Forelimb muscle (tissue), 1 donor: ENCODE data around the gene FZD7. TPM values are rescaled to one million over a fixed set of nuclear protein-coding genes. Genes with fewer than 3 reads are reported as not detected.

Experiments used
- DNase-seq: peaks from one replicate; pipeline ENCODE4 v3.0.0-alpha.2; 2013; ENCODE audit warnings: low read depth
- polyA plus RNA-seq: library from polyadenylated mRNA; unstranded; fragments of 120-200 nt; gene quantifications from one replicate; pipeline ENCODE4 v1.2.1, GENCODE V29; 2013; ENCODE audit not compliant: insufficient read length

Gene FZD7
- 24.4 TPM for polyA plus RNA-seq

DNA sequence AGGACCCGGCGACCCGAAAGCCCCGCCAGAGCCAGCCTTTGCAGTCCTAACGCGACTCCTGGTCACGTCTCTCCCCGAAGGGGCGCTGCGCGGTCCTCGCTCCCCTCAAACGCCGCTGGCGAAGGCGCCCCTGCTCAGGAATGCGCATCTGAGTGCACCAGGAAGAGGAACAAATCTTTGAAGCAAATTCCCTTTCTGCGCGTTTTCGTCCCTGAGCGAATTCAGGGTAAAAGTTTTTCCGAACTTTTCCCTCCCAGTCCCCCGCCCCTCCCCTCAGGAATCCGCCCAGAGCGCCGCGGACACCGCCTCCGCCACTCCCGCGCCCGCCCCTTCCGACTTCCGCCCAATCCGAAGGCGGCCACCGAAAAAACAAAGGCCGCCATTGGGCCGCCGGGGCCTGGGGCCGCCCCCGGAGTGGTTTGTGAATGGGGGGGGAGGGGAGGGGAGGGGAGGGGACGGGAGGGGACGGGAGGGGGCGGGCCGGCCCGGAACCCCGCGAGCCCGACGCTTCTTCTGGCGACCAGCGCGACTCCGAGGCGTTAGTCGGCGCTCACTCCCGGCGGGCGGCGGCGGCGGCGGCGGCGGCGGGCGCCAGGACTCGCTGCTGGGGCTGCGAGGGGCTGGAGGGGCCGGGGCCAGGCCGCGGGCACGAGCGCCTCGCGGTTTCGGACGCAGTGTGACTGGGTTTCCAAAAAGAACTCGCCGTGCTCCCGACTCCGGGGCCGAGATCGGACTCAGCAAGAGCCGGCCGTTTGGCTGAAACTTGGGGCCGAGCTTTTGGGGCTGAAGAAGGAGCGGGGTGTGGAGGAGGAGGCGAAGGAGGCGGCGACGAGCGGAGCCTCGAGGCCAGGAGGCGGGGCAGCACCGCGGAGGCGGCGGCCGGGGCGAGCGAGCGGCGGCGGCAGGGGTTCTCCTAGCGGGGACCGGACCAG, at the start of gene FZD7:
FZD7 (plus strand) TSS at position 539 of the 932 bp plus-strand sequence. CDS start 793 bp downstream, outside the sequence.
- no peak for DNase-seq

DNA sequence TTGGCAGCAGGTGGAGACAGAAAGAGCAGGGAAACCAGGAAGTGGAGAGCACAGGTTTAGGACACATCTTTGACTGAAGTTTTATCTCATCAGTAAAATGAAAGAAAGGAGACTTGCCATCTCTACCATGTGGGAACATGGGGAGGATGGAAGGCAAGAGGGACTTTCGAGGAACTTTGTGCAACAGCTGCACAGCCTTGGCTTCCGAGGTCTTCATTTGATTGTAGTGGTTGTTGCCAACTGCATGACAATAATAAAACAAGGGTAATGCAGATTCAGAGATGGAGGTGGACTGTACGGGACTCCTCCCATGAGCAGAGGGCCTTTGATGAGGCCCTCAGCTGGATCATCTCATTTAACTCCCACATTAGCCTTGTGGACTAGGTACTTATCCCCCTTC, 49.3 kb upstream of the FZD7 start:
- DNase-seq, result no peak

DNA sequence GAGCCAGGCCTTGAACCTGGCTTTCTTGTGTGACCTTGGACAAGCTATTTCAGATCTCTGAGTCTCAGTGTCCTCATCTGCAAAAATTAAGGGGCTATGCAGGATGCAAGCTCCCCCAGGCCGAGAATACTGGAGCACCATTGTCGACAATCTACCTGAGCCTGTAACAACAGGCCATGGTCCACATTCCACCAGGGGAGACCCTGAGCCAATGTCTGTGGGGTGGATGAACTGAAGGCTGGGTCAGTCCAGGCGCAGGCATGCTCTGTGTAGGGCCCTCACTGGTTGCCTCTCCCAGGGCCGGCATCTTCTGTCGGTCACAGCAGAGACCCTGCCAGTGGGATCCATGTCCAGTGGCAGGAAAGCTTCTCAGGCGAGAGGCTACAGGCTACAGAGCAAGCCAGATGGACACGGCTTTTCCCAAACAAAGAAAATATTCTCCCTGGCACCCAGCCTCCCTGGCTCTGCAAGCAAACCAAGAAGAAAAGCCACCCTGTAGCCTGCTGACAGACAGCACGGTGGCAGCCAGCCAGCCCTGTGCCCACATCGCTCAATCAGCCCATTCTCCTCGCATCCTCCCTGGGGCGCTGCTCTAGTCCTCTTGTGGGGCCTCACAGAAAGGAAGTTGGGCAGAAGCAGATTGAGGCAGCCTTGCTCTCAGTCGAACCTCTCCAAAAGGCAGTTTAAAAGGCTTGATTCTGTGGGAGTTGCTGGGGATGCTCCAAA, 48.7 kb upstream of the FZD7 start:
- no peak for DNase-seq

DNA sequence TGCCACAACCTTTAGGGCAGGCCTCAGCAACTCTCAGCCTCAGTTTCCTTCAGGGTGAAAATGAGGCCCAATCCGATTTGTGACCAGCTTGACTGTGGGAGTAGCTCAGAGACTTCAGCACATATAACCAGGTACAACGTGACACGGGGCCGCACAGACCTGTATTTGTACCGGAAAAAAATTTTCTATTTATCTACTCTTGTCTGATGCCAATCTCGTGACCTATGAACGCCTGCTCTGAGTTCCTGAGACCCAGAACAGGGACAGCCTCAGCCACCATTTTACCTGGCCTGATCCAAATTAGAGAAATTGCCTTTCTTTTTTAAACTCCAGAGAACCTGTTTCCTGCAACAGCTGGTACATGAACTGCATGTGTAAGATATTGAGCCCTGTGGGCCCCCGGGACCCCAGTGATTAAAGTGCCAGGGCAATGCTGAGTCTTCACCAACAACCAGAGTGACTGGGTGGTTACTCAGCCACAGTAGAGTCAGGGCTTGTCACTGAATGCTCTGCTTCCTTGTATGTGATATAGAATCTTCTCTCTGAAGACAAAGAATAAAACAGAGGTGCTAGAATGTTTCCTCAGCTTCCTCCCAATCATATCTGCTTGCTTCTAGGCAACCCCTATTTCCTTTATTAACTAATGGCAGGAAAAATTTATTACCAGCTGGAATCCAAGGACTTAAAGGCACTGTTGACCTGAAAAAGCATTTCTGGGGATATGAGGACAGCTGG, 47.8 kb upstream of the FZD7 start:
- DNase-seq, result no peak

DNA sequence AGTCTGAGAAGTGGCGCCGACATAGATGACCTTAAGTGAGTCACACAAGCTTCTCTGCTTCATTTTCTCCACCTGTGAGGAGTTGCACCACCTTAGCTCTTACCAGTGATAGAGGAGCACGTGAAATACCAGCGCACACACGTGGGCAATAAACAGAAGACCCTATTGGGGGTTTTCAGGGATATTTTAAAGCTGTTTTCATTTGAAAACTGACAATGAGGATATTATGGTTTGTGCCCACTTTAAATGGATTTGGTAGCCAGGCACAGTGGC, 47.3 kb upstream of the FZD7 start:
- no peak for DNase-seq

DNA sequence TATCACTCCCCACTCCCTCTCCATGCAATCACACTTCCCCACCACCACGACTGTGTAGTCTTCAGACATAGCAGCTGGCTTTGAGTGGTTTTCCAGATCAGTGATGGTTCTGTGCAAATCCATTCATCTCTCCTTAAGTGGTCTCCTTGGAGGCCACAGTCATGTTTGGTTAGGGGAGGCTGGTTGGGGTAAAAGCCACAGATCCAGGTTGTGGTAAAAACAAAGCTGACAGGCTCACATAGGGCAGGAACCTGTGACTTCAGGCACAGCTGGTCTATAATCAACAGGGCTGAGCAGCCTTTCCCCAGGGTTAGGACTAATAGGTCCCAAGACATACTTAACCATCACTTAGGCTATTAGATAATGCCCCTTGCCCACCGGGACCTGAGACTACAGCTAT, 46.2 kb upstream of the FZD7 start:
- no peak for DNase-seq

DNA sequence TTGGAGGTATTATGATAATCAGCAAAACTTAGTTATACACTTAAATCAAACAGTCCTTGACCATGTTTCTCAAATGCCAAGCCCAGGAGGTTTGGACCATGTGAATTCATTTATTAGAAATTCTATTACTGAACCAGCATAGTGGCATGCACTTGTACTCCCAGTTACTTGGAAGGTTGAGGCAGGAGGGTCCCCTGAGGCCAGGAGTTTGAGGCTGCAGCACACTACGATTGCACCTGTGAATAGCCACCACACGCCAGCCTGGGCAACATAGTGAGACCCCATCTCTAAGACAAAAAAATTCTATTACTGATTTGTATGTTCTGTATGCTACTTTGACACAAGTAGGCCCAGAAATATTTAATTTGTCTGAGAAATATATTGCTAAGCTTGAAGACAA, 43.6 kb upstream of the FZD7 start:
- no peak for DNase-seq

DNA sequence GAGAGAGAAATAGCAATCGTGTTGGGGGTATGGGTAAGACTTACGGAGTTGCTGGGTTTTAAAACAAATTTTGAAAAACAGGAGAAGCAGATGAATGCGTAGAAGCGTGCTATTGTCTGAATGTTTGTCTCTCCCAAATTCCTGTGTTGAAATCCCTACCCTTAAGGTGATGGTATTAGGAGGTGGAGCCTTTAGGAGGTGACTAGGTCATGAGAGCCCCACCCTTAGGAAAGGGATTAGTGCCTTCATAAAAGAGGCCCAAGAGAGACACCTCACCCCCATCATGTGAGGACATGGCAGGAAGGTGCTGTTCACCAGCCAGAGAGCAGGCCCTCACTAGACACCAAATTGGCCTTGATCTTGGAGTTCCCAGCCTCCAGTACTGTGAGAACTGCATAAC, 40.7 kb upstream of the FZD7 start:
- DNase-seq, result no peak

DNA sequence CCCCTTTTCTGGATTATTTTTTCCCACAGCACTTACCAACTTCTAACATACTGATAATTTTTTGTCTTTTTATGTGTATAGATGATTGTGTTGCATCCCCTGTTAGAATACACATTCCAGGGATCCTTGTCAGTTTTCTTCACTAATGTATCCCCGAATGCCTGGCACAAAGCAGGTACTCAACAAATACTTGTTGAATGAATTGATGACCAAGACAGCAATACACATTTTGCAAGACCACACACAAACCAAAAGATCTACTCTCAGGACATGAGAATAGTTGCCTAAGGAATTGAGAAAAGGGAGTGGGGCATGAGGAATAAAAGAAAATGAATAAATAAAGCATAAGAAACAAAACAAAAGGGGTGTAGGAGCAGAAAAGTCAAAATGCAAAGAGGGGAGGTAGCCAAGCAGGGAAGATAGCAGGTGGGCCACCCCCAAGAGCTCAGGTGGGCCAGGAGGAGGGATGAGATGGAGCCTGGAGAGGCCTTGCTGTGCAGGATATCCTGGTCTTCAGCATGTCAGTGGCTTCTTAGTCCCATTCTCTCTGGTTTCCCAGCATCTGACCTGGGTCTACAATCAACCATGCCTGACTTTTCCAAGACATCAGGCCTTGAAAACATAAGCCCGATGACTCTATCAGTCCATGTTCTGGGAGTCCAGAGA, 38.5 kb upstream of the FZD7 start:
- no peak for DNase-seq

DNA sequence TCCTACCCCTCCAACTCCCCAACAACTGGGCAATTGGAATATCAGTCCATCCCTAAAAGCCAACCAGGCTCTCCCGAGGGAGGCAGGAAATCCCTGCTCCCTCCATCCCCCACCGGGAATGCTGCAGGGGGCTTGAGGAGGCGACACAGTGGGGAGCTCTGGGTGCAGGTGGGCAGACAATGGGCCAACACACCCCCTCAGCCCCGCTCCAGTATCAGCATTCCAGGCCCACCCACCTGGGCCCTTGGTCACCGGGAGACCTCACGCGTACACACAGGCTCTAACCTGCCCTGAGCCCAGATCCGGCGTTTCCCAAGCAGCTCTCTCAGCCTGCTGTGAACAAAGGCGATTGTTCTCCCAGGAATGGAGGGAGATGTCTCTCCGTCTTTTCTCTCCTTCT, 37.6 kb upstream of the FZD7 start:
- no peak for DNase-seq

DNA sequence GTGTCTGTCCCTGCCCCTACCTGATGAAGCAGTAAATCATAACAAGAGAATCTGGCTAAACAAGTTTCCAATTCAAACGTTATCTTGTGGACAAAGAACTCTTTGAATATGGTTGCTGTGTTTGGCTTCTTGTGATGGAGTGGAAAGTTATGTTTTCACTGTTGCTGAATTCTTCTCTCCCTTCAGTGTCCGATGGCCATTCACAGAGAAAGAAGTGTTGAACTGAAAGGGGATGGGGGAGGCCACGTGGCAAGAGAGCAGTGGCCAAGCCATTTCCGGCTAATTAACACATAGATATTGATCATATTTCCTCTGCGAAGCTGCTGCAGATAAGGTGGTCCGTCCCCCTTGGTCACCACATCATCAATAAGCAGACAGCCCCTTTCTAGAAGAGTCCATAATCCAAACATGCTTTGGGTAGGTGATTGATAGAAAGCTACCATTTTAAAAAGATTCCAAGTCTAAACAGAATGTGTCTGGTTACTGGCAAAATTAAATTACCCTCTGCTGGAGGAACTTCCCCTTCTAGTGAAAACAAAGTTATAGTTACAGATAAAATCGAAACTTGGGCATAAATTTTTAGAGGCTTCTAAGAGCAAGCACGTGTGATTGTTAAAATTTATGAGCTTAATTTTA, 36.9 kb upstream of the FZD7 start:
- DNase-seq, result no peak

DNA sequence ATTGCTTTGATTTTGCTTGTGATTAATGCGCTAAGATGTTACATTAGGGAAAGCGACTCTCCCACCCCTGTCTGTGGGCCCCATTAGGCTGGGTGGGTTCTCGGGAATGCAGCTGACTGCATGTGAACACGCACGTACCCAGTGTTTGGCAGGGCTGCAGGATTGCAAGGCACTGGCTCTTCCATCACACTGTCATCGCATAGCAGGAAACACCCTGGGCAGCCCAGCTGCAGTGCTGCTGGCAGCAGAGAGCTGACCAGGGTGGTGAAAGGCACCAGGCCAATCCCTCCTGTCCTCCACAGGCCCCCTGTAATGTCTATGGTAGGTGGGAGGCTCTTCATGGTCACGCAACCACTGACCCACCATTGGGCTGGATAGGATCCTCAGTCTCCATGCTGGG, 34.4 kb upstream of the FZD7 start:
- no peak for DNase-seq

DNA sequence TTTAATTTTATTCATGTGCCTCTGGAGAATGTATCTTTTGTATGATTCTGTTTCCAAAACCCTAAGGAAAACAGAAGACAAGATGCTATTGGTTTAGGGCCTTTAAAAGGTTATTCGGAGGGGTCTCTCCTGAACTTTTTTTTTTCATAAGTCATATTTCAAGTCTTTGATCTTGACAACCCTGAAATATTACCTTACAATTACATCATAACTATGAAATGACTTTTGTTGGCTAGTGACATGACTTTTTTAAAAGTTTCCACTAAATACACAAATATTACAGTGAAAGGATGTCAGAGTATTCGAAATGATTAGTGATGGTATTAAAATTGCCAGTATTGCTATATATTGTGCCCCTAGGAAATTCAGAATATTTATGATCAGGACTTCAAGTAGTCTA, 31.8 kb upstream of the FZD7 start:
- no peak for DNase-seq

DNA sequence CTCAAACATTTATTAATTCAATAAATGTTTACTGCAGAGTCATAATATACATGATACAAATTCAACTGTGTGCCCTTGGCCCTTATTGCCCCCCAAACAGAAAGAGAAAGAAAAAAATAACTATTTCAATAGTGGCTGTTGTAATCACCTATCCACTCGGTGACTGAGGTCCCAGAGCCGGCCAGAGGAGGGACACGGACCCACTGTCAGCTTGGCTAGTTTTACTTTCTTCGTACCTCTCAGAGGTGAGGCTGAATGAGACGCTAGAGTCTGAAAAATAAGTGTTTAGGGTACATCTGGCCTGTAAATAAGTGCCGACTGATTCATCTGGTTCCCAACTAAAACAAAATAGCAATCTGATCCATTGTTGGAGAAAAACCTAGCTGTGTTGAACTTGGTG, 31.3 kb upstream of the FZD7 start:
- no peak for DNase-seq

DNA sequence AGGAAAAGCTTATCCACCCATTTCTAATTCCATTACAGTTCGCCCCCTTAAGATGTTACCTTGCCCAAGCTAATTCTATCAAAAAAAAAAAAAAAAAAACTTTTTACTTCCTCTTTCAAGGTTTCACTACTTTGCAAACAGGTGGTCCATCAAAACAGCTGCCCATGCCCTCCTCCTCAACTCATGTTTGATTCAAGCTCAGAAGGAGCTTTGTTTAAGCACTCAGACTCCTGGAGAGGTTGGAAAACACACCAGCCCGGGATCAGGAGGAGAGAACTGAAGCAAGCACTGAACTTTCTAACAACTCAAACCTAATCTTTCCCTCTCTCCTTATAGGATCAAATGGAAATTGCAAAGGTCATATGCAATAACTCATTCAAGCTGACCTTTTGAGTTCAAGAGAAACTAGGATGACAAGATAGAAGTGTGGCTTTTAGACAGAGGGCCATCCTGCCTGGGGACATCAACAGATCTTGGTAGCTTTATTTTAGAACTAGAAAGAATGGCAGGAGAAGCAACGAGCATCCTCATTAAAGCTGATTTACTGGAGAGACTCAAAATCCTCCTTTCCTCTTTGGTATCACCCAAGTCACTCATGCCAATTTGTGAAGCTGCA, 28.3 kb upstream of the FZD7 start:
- no peak for DNase-seq

DNA sequence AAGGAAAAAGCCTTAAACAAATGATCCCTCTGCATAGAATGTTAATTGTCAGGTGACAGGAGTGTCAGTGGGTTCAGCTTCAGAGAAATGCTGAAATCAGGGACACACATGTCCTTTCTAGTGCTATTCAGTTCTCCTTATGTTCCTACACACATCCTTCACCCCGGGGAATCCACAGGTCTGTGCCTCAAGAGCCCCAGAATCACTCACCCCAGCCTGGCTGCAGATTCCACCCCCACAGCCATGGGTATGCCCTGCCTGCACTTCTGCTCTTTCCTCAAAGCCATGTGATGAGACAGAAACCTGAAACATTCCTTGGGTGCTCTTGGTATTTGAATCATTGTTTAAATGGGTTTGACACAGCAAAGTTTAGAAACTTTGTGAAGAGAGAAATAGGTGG, 27.4 kb upstream of the FZD7 start:
- DNase-seq, result no peak

DNA sequence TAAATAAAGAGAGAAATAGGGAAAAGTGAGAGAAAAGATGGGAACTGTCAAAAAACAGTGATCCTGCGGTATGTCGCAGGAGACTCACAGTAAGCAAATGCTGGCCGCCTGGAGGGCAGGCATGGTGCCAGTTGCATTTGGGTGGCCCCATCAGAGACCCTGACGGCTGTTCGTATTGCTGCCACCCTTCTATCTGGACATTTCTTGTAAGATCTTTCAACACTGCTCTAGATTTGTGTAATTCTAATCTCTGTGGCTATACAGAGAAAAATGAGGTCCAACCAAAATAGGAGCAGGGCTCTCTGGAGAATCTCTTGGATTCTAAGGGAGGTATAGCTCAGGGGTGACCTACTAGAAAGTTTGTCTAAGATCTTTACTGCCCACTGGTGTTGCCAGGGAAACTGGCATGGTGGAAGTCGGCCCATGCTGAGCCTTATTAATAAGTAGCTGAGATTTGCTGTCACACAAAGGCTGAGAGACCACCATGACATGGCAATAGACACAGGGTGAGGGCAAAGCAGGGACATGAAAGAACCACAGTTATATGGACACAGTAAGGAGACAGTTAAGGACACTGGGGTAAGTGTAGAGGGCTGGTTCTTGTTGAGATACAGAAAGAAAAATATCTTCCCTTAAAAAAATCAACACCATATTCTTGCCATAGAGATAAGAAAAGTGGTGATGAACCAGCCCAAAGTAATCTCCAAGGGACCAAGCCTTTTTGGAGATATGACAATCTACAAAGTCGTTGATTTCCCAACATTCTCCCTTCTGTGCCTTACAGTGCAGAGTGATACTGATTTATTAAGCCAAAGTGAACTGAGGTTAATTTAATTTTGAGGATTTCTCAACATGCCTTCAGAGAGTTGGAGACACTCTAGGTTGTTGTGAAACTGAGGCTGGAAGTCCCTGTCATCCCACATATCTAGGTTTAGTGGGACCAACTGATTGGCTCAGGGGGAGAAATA, 26.4 kb upstream of the FZD7 start:
- DNase-seq, result no peak

DNA sequence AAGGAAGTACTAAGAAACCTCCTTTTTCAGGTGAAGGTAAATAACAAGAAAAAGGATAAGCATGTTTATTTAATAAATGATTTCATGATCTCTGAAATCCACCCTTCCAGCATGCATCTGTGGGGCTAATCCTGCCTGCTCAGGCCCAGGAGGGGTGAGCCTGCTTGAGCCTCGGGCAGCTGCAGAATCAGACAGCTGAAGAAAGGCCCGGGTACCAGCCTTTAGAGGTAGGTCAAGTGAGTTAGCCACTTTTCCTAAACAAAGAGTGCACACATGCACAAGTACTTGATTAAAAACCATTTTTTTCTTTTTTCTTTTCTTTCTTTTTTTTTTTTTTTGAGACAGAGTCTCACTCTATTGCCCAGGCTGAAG, 25.7 kb upstream of the FZD7 start:
- DNase-seq, result no peak

DNA sequence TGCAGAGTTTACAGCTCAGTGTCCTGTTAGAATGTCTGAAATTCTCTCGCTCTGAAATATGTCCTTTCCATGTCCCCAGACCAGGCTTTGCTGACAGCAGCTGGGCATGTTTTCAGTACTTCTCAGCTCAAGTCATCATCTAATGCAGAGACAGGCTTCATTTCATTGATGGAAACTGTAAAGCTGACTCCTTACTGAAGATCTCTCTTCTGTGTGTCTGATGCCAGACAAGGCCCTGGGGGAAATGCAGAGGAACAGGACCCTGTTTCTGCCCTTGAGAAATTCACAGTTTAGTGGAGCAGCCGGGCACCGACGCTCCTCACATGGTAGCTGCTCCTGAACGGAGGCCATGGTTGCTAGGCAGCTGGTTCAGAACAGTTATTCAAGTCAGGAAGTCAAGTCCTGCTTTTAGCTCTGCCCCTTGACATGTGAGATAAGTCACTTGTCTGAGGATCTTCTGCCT, 24.6 kb upstream of the FZD7 start:
- DNase-seq, result no peak

DNA sequence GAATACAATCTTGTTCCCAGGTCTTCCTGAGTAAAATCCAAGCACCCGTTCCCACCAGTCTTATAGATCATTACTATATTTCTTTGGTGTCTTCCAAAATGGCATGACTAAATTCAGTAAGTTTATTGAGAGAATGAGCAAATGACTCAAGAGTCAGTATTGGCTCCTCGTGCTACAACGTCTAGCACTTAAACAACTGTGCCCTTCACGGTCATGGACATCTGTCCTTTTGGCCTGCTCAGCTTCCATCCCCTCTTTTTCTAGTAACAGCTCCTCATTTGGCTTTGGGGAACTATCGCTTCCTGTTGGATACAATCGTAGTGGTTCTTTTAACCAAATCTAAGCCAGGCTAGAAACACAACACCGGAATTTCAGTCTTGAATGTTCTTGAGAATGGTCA, 24.1 kb upstream of the FZD7 start:
- DNase-seq, result no peak
